K562 (cell line): ENCODE measurements around the gene ERICH6. TPM values are rescaled to one million over a fixed set of nuclear protein-coding genes. Genes with fewer than 3 reads are reported as not detected.

Experiments
- ATAC-seq: fragments of 200-7000 bp; cut with Tn5 transposase; 3 replicates; pipeline ENCODE4 v1.9.1; 2020; ENCODE audit warnings: moderate library complexity
- BruUV-seq: library from RNA; stranded (reverse); fragments of 400-500 nt; replicated peaks from 2 replicates; lab custom pipeline; 2021; lab: Mats Ljungman, UMichigan
- CTCF ChIA-PET: fragments of 300-600 bp; formaldehyde crosslinking; extraction: SDS; loops from one replicate; lab custom pipeline; 2021; ENCODE audit warnings: low intra/inter-chr PET ratio; lab: Yijun Ruan, JAX
- POLR2A ChIA-PET: fragments of 300-600, 350-650 bp; sonication (Branson Sonifier 250); formaldehyde crosslinking; extraction: SDS; loops from one replicate; lab custom pipeline; 2021; ENCODE audit warnings: antibody characterized with exemption, inconsistent platforms; lab: Yijun Ruan, JAX
- DNase-seq, 4 experiments: peaks; one replicate each; pipeline versions ENCODE4 v3.0.0 to v3.0.0-alpha.2; 2011 to 2018; ENCODE audit warnings: low spot score in 3 of 4, mixed read lengths in 3 of 4; ENCODE audit errors: extremely low read depth in 1 of 4
- FAIRE-seq: peaks from 2 replicates; lab custom pipeline; 2011; peaks lifted over from hg19 to GRCh38; lab: Jason Lieb, UNC
- H2AFZ ChIP-seq: 2 replicates; pipeline ENCODE4 v1.6.0; 2011; ENCODE audit warnings: low read depth, low read length, control low read depth, inconsistent platforms
- H3K27ac ChIP-seq: fragments of 200-600 bp; 3 replicates; pipeline ENCODE4 v1.8.0; 2011; ENCODE audit warnings: low read depth, mild to moderate bottlenecking, control low read depth, inconsistent platforms, low read length, moderate library complexity, mixed read lengths; ENCODE audit errors: extremely low read depth
- H3K27me3 ChIP-seq, 2 experiments: fragments of 300-600 bp in 1 of 2; 2 replicates in 1 of 2; 3 replicates in 1 of 2; pipeline versions ENCODE4 v1.6.0 to v1.8.0; 2011; ENCODE audit warnings: inconsistent platforms in 2 of 2, low read length in 2 of 2, mild to moderate bottlenecking in 1 of 2, mixed read lengths in 1 of 2, moderate library complexity in 1 of 2; ENCODE audit not compliant: control insufficient read depth in 2 of 2, insufficient read depth in 2 of 2
- H3K36me3 ChIP-seq: fragments of 300-600 bp; 3 replicates; pipeline ENCODE4 v1.8.0; 2011; ENCODE audit warnings: mild to moderate bottlenecking, low read length, inconsistent platforms; ENCODE audit not compliant: control insufficient read depth, insufficient read depth
- H3K4me1 ChIP-seq, 2 experiments: fragments of 200-600 bp in 1 of 2; replicated peaks in 1 of 2; 2 replicates in 1 of 2; 3 replicates in 1 of 2; pipeline versions ENCODE4 v1.5.1 to v1.8.0; 2011; ENCODE audit warnings: inconsistent platforms in 2 of 2, low read length in 2 of 2, mild to moderate bottlenecking in 1 of 2, mixed read lengths in 1 of 2, moderate library complexity in 1 of 2; ENCODE audit not compliant: control insufficient read depth in 2 of 2, insufficient read depth in 2 of 2
- H3K4me2 ChIP-seq: 2 replicates; pipeline ENCODE4 v1.6.1; 2011; ENCODE audit warnings: low read length, control low read depth, inconsistent platforms, mixed read lengths; ENCODE audit not compliant: insufficient read depth
- H3K4me3 ChIP-seq: fragments of 200-600 bp; sonication (generic), shearing (Covaris generic); 2 replicates; pipeline ENCODE4 v1.5.1; 2016; ENCODE audit warnings: control low read depth, inconsistent platforms
- H3K79me2 ChIP-seq: fragments of 200-600 bp; 3 replicates; pipeline ENCODE4 v1.8.0; 2011; ENCODE audit warnings: low read length, inconsistent platforms; ENCODE audit not compliant: control insufficient read depth, insufficient read depth
- H3K9ac ChIP-seq, 2 experiments: 2 replicates each; pipeline versions ENCODE4 v1.6.0 to v1.6.1; 2011; ENCODE audit warnings: low read depth in 2 of 2, low read length in 2 of 2, control low read depth in 1 of 2, inconsistent platforms in 1 of 2, mild to moderate bottlenecking in 1 of 2, mixed read lengths in 1 of 2; ENCODE audit not compliant: insufficient read depth in 1 of 2
- H3K9me1 ChIP-seq: one replicate; pipeline ENCODE4 v1.6.0; 2011; ENCODE audit warnings: inconsistent platforms, mild to moderate bottlenecking, low read length, moderate library complexity; ENCODE audit not compliant: control insufficient read depth, insufficient read depth
- H3K9me3 ChIP-seq: replicated peaks from 2 replicates; pipeline ENCODE4 v1.5.1; 2011; ENCODE audit warnings: low read depth, low read length, inconsistent platforms; ENCODE audit not compliant: control insufficient read depth, insufficient read depth
- H4K20me1 ChIP-seq: replicated peaks from 2 replicates; pipeline ENCODE4 v1.6.1; 2011; ENCODE audit warnings: low read length, inconsistent platforms, mixed read lengths; ENCODE audit not compliant: control insufficient read depth, insufficient read depth
- CBX2 ChIP-seq: fragments of 200-600 bp; sonication (generic); IDR thresholded peaks from one replicate; pipeline ENCODE4 v1.6.1; 2012; ENCODE audit warnings: mild to moderate bottlenecking, low read length, inconsistent platforms; ENCODE audit not compliant: insufficient read depth, poor library complexity, severe bottlenecking
- CEBPB ChIP-seq: fragments of 450-650 bp; IDR thresholded peaks from 2 replicates; pipeline ENCODE4 v1.6.1; 2016; ENCODE audit warnings: missing genetic modification characterization, missing compliant biosample characterization
- EZH2 ChIP-seq: IDR thresholded peaks from 2 replicates; pipeline ENCODE4 v1.6.1; 2012; ENCODE audit warnings: low read depth, mild to moderate bottlenecking, inconsistent platforms, low read length, borderline replicate concordance
- IFI16 ChIP-seq: fragments of 250-450 bp; sonication (Bioruptor Pico); IDR thresholded peaks from 2 replicates; pipeline ENCODE4 v2.1.2; 2022; ENCODE audit warnings: mild to moderate bottlenecking, inconsistent platforms
- LCOR ChIP-seq: sonication (generic); formaldehyde crosslinking; IDR thresholded peaks from 2 replicates; pipeline ENCODE4 v1.8.0; 2022; ENCODE audit warnings: mild to moderate bottlenecking, missing genetic modification reagents
- NR4A1 ChIP-seq, 2 experiments: fragments of 250-450 bp in 1 of 2; fragments of 450-650 bp in 1 of 2; sonication (Bioruptor Pico) in 1 of 2; IDR thresholded peaks; 2 replicates each; pipeline versions ENCODE4 v1.4.0 to v1.6.1; 2016 to 2020; ENCODE audit warnings: mild to moderate bottlenecking in 2 of 2, missing compliant biosample characterization in 1 of 2, missing genetic modification characterization in 1 of 2, moderate library complexity in 1 of 2
- RB1 ChIP-seq: fragments of 450-650 bp; IDR thresholded peaks from 2 replicates; pipeline ENCODE4 v1.6.1; 2017; ENCODE audit warnings: low read depth, mild to moderate bottlenecking
- SNIP1 ChIP-seq: fragments of 450-650 bp; IDR thresholded peaks from 2 replicates; pipeline ENCODE4 v1.7.1; 2017; ENCODE audit warnings: low read depth, mild to moderate bottlenecking
- TBL1XR1 ChIP-seq, 2 experiments: IDR thresholded peaks; 2 replicates each; pipeline ENCODE4 v1.6.1; 2012; ENCODE audit warnings: improper control_type of control experiment in 2 of 2, low read length in 2 of 2, mild to moderate bottlenecking in 1 of 2
- TCF7 ChIP-seq: sonication (generic); IDR thresholded peaks from 2 replicates; pipeline ENCODE4 v1.6.1; 2016; ENCODE audit warnings: antibody characterized with exemption, borderline replicate concordance
- TGIF2 ChIP-seq: sonication (generic); formaldehyde crosslinking; IDR thresholded peaks from 2 replicates; pipeline ENCODE4 v1.8.1; 2022; ENCODE audit warnings: mild to moderate bottlenecking, missing genetic modification reagents, moderate library complexity
- WGBS: fragments of 100-300 bp; shearing (Covaris generic); methylation state at CpG from one replicate; pipeline ENCODE4 v1.1.6; 2016; ENCODE audit warnings: low coverage, mixed read lengths; ENCODE audit not compliant: insufficient coverage; ENCODE audit errors: missing lambda C conversion rate; 5-methylcytosine and 5-hydroxymethylcytosine counted together
- in situ Hi-C: fragments of 300-500 bp; cut with MboI; formaldehyde crosslinking; loops from 4 replicates; pipeline ENCODE4 v1.15.0; 2018; ENCODE audit warnings: inconsistent platforms, mixed read lengths
- intact Hi-C: fragments of 100-400 bp; cut with micrococcal nuclease; formaldehyde crosslinking; loops from 2 replicates; pipeline ENCODE4 v1.14.2; 2022
- polyA plus RNA-seq, 8 experiments: library from polyadenylated mRNA; depleted of rRNA in 4 of 8; stranded (reverse) in 5 of 8; unstranded in 3 of 8; fragments of >200 nt; fragmentation: Nextera tagmentation in 2 of 8; fragmentation: Illumina TruSeq in 1 of 8; extraction: Ambion mirVana in 2 of 8; extraction: Trizol in 1 of 8; gene quantifications; 2 replicates each; pipeline versions ENCODE4 v1.2.1 to v1.2.3, GENCODE V29; 2011 to 2014; ENCODE audit warnings: inconsistent platforms in 1 of 8, missing spikeins in 1 of 8
- total RNA-seq, 7 experiments: library from RNA; depleted of rRNA in 6 of 7; stranded (reverse); fragments of >200 nt in 6 of 7; fragmentation: Illumina TruSeq in 2 of 7; extraction: Trizol in 2 of 7; gene quantifications; 2 replicates each; pipeline versions ENCODE4 v1.2.1 to v1.2.3, GENCODE V29; 2011 to 2021; ENCODE audit warnings: low replicate concordance in 1 of 7
- TF ChIP-seq, protein P1 (sequence below): fragments of 150-350 bp; IDR thresholded peaks from 2 replicates; pipeline ENCODE4 v1.6.1; 2014; ENCODE audit warnings: low read depth, mild to moderate bottlenecking, low read length, borderline replicate concordance
- TF ChIP-seq, protein P2 (sequence below): fragments of 250-450 bp; sonication (Bioruptor Pico); IDR thresholded peaks from 2 replicates; pipeline ENCODE4 v1.8.0; 2021; ENCODE audit warnings: mild to moderate bottlenecking, moderate library complexity

The ERICH6 gene
- total and polyA plus RNA-seq, 9 of the 15 experiments (the other 6 are each of a cell fraction or from before 2014, with no cell fraction given), result not detected

GRCh38 chr3:150640256-150640655, 63.5 kb downstream of the ERICH6 start:
- no TSS peak for BruUV-seq
- 80% methylated on average over 12 of the region's 12 CpGs for WGBS
- DNase-seq (no peak), ATAC-seq (no peak), FAIRE-seq (no peak)
- intact Hi-C loops (no loop called here), in situ Hi-C loops (no loop called here)
- H3K27me3 ChIP-seq, result no peaks in the 10 kb centered on the region
- H3K36me3 ChIP-seq, result no peaks in the 10 kb centered on the region
- no peak overlapping the region for H2AFZ ChIP-seq
- ChIA-PET CTCF (no interaction called here), POLR2A (no interaction called here)
- peaks cover 0 to 6% of the 10 kb centered on the region in 2 experiments; a peak in 2 of 5 replicates for H3K4me1 ChIP-seq
- H3K79me2 ChIP-seq, result no peaks in the 10 kb centered on the region
- H4K20me1 ChIP-seq, result no peaks in the 10 kb centered on the region
- H3K9me3 ChIP-seq, result no peaks in the 10 kb centered on the region
- H3K9me1 ChIP-seq, result no peaks in the 10 kb centered on the region
- H3K27ac ChIP-seq, result no peak overlapping the region
- no peak overlapping the region for H3K4me2 ChIP-seq
- TF ChIP-seq NR4A1 (CRISPR knock-in tag; IDR thresholded peaks at IDR 0.05), result no peak
- no peak for TF ChIP-seq NR4A1 (tag; IDR thresholded peaks at IDR 0.05)
- no peak for TF ChIP-seq CEBPB (tag)
- TF ChIP-seq EZH2, result no peak
- TF ChIP-seq LCOR, result no peak
- no peak for TF ChIP-seq TBL1XR1 (IDR thresholded peaks at IDR 0.05; ENCODE audit: low read length in 2 of 2)
- no peak for TF ChIP-seq RB1
- TF ChIP-seq CBX2, result no peak
- TF ChIP-seq IFI16, result no peak
- TF ChIP-seq SNIP1, result no peak
- TF ChIP-seq, protein P1, sequence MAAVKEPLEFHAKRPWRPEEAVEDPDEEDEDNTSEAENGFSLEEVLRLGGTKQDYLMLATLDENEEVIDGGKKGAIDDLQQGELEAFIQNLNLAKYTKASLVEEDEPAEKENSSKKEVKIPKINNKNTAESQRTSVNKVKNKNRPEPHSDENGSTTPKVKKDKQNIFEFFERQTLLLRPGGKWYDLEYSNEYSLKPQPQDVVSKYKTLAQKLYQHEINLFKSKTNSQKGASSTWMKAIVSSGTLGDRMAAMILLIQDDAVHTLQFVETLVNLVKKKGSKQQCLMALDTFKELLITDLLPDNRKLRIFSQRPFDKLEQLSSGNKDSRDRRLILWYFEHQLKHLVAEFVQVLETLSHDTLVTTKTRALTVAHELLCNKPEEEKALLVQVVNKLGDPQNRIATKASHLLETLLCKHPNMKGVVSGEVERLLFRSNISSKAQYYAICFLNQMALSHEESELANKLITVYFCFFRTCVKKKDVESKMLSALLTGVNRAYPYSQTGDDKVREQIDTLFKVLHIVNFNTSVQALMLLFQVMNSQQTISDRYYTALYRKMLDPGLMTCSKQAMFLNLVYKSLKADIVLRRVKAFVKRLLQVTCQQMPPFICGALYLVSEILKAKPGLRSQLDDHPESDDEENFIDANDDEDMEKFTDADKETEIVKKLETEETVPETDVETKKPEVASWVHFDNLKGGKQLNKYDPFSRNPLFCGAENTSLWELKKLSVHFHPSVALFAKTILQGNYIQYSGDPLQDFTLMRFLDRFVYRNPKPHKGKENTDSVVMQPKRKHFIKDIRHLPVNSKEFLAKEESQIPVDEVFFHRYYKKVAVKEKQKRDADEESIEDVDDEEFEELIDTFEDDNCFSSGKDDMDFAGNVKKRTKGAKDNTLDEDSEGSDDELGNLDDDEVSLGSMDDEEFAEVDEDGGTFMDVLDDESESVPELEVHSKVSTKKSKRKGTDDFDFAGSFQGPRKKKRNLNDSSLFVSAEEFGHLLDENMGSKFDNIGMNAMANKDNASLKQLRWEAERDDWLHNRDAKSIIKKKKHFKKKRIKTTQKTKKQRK, result no peak
- TF ChIP-seq, protein P2, sequence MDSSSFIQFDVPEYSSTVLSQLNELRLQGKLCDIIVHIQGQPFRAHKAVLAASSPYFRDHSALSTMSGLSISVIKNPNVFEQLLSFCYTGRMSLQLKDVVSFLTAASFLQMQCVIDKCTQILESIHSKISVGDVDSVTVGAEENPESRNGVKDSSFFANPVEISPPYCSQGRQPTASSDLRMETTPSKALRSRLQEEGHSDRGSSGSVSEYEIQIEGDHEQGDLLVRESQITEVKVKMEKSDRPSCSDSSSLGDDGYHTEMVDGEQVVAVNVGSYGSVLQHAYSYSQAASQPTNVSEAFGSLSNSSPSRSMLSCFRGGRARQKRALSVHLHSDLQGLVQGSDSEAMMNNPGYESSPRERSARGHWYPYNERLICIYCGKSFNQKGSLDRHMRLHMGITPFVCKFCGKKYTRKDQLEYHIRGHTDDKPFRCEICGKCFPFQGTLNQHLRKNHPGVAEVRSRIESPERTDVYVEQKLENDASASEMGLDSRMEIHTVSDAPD (CRISPR knock-in tag), result no peak
- TF ChIP-seq TCF7, result no peak
- no peak for TF ChIP-seq TGIF2 (CRISPR knock-in tag)
- no peak overlapping the region for H3K4me3 ChIP-seq
- H3K9ac ChIP-seq, result no peak overlapping the region
